OCI-LY7 (cell line): ENCODE measurements around the gene NRP1.

Experiments used
- EZH2phosphoT487 ChIP-seq: fragments of 200-600 bp; sonication (generic); IDR thresholded peaks from 2 replicates; pipeline ENCODE4 v1.6.1; 2018; ENCODE audit warnings: low read depth, borderline replicate concordance, mild to moderate bottlenecking, mixed run types, antibody characterized with exemption, low read length, moderate library complexity, mixed read lengths
- TF ChIP-seq, protein P1 (sequence below): fragments of 200-600 bp; sonication (generic); conservative IDR thresholded peaks from 2 replicates; pipeline ENCODE4 v1.5.1; 2014; ENCODE audit warnings: mild to moderate bottlenecking, antibody characterized with exemption, low read length, moderate library complexity, mixed read lengths

- TF ChIP-seq, protein P1, sequence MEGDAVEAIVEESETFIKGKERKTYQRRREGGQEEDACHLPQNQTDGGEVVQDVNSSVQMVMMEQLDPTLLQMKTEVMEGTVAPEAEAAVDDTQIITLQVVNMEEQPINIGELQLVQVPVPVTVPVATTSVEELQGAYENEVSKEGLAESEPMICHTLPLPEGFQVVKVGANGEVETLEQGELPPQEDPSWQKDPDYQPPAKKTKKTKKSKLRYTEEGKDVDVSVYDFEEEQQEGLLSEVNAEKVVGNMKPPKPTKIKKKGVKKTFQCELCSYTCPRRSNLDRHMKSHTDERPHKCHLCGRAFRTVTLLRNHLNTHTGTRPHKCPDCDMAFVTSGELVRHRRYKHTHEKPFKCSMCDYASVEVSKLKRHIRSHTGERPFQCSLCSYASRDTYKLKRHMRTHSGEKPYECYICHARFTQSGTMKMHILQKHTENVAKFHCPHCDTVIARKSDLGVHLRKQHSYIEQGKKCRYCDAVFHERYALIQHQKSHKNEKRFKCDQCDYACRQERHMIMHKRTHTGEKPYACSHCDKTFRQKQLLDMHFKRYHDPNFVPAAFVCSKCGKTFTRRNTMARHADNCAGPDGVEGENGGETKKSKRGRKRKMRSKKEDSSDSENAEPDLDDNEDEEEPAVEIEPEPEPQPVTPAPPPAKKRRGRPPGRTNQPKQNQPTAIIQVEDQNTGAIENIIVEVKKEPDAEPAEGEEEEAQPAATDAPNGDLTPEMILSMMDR, result no peak
- TF ChIP-seq EZH2phosphoT487, result no peak
Measured at GRCh38 chr10:33328253-33328652, 6.2 kb downstream of the NRP1 start.
